SK-N-SH (cell line): ENCODE measurements around the gene FOXK1. TPM values are rescaled to one million over a fixed set of nuclear protein-coding genes. Genes with fewer than 3 reads are reported as not detected.

ENCODE experiments used
- CTCF ChIA-PET: fragments of 300-600, 350-600 bp; formaldehyde crosslinking; extraction: SDS; loops from one replicate; lab custom pipeline; 2021; lab: Yijun Ruan, JAX
- POLR2A ChIA-PET: fragments of 350-600 bp; sonication (Branson Sonifier 250); formaldehyde crosslinking; extraction: SDS; loops from one replicate; lab custom pipeline; 2020; ENCODE audit warnings: antibody characterized with exemption, inconsistent platforms; lab: Yijun Ruan, JAX
- DNase-seq: peaks from one replicate; pipeline ENCODE4 v3.0.0; 2012
- H2AFZ ChIP-seq: fragments of 200-600 bp; sonication (generic); 2 replicates; pipeline ENCODE4 v1.8.1; 2016; ENCODE audit warnings: antibody characterized with exemption, mild to moderate bottlenecking, low read depth
- H3F3A ChIP-seq: fragments of 200-600 bp; sonication (generic); replicated peaks from 2 replicates; pipeline ENCODE3; 2016; ENCODE audit warnings: antibody characterized with exemption, mild to moderate bottlenecking; ENCODE audit not compliant: insufficient read depth
- H3K27ac ChIP-seq, 2 experiments: fragments of 200-500 bp in 1 of 2; fragments of 200-600 bp in 1 of 2; sonication (Bioruptor generic) in 1 of 2; sonication (generic), shearing (Covaris generic) in 1 of 2; 2 replicates each; pipeline versions ENCODE4 v1.5.1 to v1.6.1; 2014 to 2016; ENCODE audit warnings: low read depth in 2 of 2, inconsistent platforms in 1 of 2, low read length in 1 of 2, mild to moderate bottlenecking in 1 of 2, mixed read lengths in 1 of 2
- H3K27me3 ChIP-seq: fragments of 200-600 bp; sonication (generic), shearing (Covaris generic); 2 replicates; pipeline ENCODE4 v1.6.1; 2016; ENCODE audit warnings: mixed run types; ENCODE audit not compliant: insufficient read depth
- H3K36me3 ChIP-seq, 2 experiments: fragments of 200-500 bp in 1 of 2; fragments of 200-600 bp in 1 of 2; sonication (Bioruptor generic) in 1 of 2; sonication (generic) in 1 of 2; replicated peaks in 1 of 2; 2 replicates each; pipeline versions ENCODE3 to v1.5.1; 2014 to 2016; ENCODE audit warnings: low read length in 1 of 2, mild to moderate bottlenecking in 1 of 2; ENCODE audit not compliant: insufficient read depth in 2 of 2, control insufficient read depth in 1 of 2
- H3K4me1 ChIP-seq, 2 experiments: fragments of 200-500 bp in 1 of 2; fragments of 200-600 bp in 1 of 2; sonication (Bioruptor generic) in 1 of 2; sonication (generic), shearing (Covaris generic) in 1 of 2; 2 replicates each; pipeline versions ENCODE4 v1.5.1 to v1.6.1; 2014 to 2016; ENCODE audit warnings: low read depth in 1 of 2, low read length in 1 of 2, mixed run types in 1 of 2; ENCODE audit not compliant: insufficient read depth in 2 of 2, control insufficient read depth in 1 of 2
- H3K4me2 ChIP-seq: fragments of 200-600 bp; sonication (generic), shearing (Covaris generic); 2 replicates; pipeline ENCODE4 v1.6.1; 2017; ENCODE audit warnings: mixed run types
- H3K4me3 ChIP-seq, 2 experiments: fragments of 200-500 bp in 1 of 2; fragments of 200-600 bp in 1 of 2; sonication (Bioruptor generic) in 1 of 2; sonication (generic), shearing (Covaris generic) in 1 of 2; 2 replicates each; pipeline versions ENCODE4 v1.5.1 to v1.8.1; 2014 to 2016; ENCODE audit warnings: low read depth in 2 of 2, inconsistent platforms in 1 of 2, low read length in 1 of 2, mild to moderate bottlenecking in 1 of 2, mixed read lengths in 1 of 2, moderate library complexity in 1 of 2
- H3K79me2 ChIP-seq: fragments of 200-600 bp; sonication (generic); 2 replicates; pipeline ENCODE4 v1.8.1; 2017; ENCODE audit warnings: mild to moderate bottlenecking; ENCODE audit not compliant: insufficient read depth
- H3K9ac ChIP-seq: fragments of 200-600 bp; sonication (generic); 2 replicates; pipeline ENCODE4 v1.6.1; 2017; ENCODE audit warnings: mixed run types
- H3K9me2 ChIP-seq: fragments of 200-600 bp; sonication (generic); 2 replicates; pipeline ENCODE4 v1.6.1; 2017; ENCODE audit warnings: mixed run types
- H3K9me3 ChIP-seq: fragments of 200-600 bp; sonication (generic); 2 replicates; pipeline ENCODE4 v1.6.1; 2017; ENCODE audit warnings: mixed run types, mild to moderate bottlenecking, moderate library complexity
- H4K20me1 ChIP-seq: fragments of 200-600 bp; sonication (generic); 2 replicates; pipeline ENCODE4 v1.6.1; 2017; ENCODE audit warnings: mild to moderate bottlenecking, mixed run types; ENCODE audit not compliant: insufficient read depth
- CTCF ChIP-seq: fragments of 200-600 bp; sonication (generic); IDR thresholded peaks from 2 replicates; pipeline ENCODE4 v1.6.1; 2017; ENCODE audit warnings: antibody characterized with exemption, mild to moderate bottlenecking, moderate library complexity
- ELF1 ChIP-seq: IDR thresholded peaks from 2 replicates; pipeline ENCODE4 v1.4.0; 2012
- EP300 ChIP-seq, 2 experiments: IDR thresholded peaks; 2 replicates each; pipeline versions ENCODE4 v1.4.0 to v1.6.1; 2012; ENCODE audit warnings: borderline replicate concordance in 1 of 2, low read depth in 1 of 2, low read length in 1 of 2
- EZH2phosphoT487 ChIP-seq: fragments of 200-600 bp; sonication (generic); IDR thresholded peaks from 2 replicates; pipeline ENCODE4 v1.6.1; 2017; ENCODE audit warnings: low read depth, mixed run types, mild to moderate bottlenecking, antibody characterized with exemption, moderate library complexity, borderline replicate concordance
- FOXJ3 ChIP-seq: sonication (generic); formaldehyde crosslinking; IDR thresholded peaks from 2 replicates; pipeline ENCODE4 v1.5.1; 2020; ENCODE audit warnings: mild to moderate bottlenecking, missing genetic modification reagents
- JUND ChIP-seq: IDR thresholded peaks from 2 replicates; pipeline ENCODE4 v1.4.0; 2012
- MEF2A ChIP-seq: IDR thresholded peaks from 2 replicates; pipeline ENCODE4 v1.4.0; 2012; ENCODE audit warnings: low read depth, borderline replicate concordance
- NFIC ChIP-seq: IDR thresholded peaks from 2 replicates; pipeline ENCODE4 v1.4.0; 2012; ENCODE audit warnings: borderline replicate concordance
- NRF1 ChIP-seq: IDR thresholded peaks from 2 replicates; pipeline ENCODE4 v1.6.1; 2012; ENCODE audit warnings: low read depth, mild to moderate bottlenecking, low read length
- POLR2AphosphoS5 ChIP-seq: IDR thresholded peaks from 2 replicates; pipeline ENCODE4 v1.6.1; 2012; ENCODE audit warnings: low read depth, low read length
- RAD21 ChIP-seq: IDR thresholded peaks from 2 replicates; pipeline ENCODE4 v1.6.1; 2012; ENCODE audit warnings: mild to moderate bottlenecking, low read length
- RCOR1 ChIP-seq: fragments of 150-350 bp; IDR thresholded peaks from 2 replicates; pipeline ENCODE4 v1.6.1; 2017; ENCODE audit warnings: antibody characterized with exemption, low read length
- REST ChIP-seq: IDR thresholded peaks from 2 replicates; pipeline ENCODE4 v1.6.1; 2012; ENCODE audit warnings: mild to moderate bottlenecking, low read depth, low read length, moderate library complexity
- TCF12 ChIP-seq: IDR thresholded peaks from 2 replicates; pipeline ENCODE4 v1.4.0; 2012
- TEAD4 ChIP-seq: IDR thresholded peaks from 2 replicates; pipeline ENCODE4 v1.4.0; 2012; ENCODE audit warnings: mild to moderate bottlenecking, borderline replicate concordance; ENCODE audit not compliant: insufficient read depth
- USF1 ChIP-seq: IDR thresholded peaks from 2 replicates; pipeline ENCODE4 v1.4.0; 2012; ENCODE audit warnings: low read depth, borderline replicate concordance
- WGBS: methylation state at CpG from one replicate; pipeline ENCODE4 v1.1.6; 2017; ENCODE audit warnings: low lambda C conversion rate; 5-methylcytosine and 5-hydroxymethylcytosine counted together
- polyA plus RNA-seq, 3 experiments: library from polyadenylated mRNA; depleted of rRNA; stranded (reverse); fragments of >200 nt; gene quantifications; 2 replicates each; pipeline ENCODE4 v1.2.3, GENCODE V29; 2012
- TF ChIP-seq, protein P1 (sequence below): IDR thresholded peaks from 2 replicates; pipeline ENCODE4; 2012

FOXK1 gene
- polyA plus RNA-seq, 1 of the 3 experiments (the other 2 are of a cell fraction): 4.7 TPM

GRCh38 chr7:4759211-4759610 is 77.1 kb downstream of the FOXK1 start (continued):
- no peak for TF ChIP-seq CTCF
- TF ChIP-seq ELF1: no peak
- TF ChIP-seq TEAD4: no peak
- TF ChIP-seq NRF1: no peak
- no peak for TF ChIP-seq RCOR1
- no peak for TF ChIP-seq RAD21
- no peak for TF ChIP-seq MEF2A

DNA sequence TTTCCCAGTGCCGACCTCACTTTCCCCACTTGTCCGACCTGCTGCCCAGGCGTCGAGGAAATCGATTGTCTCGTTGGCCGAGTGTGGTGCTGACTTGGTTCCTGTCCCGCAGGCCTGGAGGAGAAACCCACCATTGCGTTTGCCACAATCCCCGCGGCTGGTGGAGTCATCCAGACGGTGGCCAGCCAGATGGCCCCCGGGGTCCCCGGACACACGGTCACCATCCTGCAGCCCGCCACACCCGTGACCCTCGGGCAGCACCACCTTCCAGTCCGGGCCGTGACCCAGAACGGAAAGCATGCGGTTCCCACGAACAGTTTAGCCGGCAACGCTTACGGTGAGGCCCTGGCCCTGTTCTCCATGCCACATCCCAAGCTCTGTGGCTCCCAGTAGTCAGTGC is 78.9 kb downstream of the FOXK1 start:
- 97% methylated on average over 26 of the region's 26 CpGs for WGBS
- Histone ChIP-seq H3K4me2 (no peak overlapping the region), H3K9ac (no peak overlapping the region), H3K9me3 (no peaks in the 10 kb centered on the region), H3K79me2 (no peaks in the 10 kb centered on the region), H3K27me3 (no peaks in the 10 kb centered on the region), H4K20me1 (no peaks in the 10 kb centered on the region), H3K4me1 (no peaks in the 10 kb centered on the region), H3K27ac (no peak overlapping the region), H3K9me2 (no peaks in the 10 kb centered on the region), H2AFZ (no peak overlapping the region), H3K36me3 (peaks cover 30 to 71% of the 10 kb centered on the region in 2 experiments), H3F3A (no peaks in the 10 kb centered on the region), H3K4me3 (no peak overlapping the region)
- CTCF ChIA-PET: interaction anchor here (1.0 kb wide), 1 partner anchor 119 kb away, joined by 3 read pairs; no protein-coding TSS in a partner anchor
- TF ChIP-seq USF1 (no peak), TCF12 (no peak), JUND (no peak), EZH2phosphoT487 (no peak), NFIC (no peak), POLR2AphosphoS5 (no peak), FOXJ3 (CRISPR knock-in tag) (no peak), MEF2A (no peak), RCOR1 (no peak), CTCF (no peak), REST (no peak), ELF1 (no peak), EP300 (IDR thresholded peaks at IDR 0.05; ENCODE audit: borderline replicate concordance in 1 of 2, low read depth in 1 of 2, low read length in 1 of 2) (no peak)
- TF ChIP-seq, protein P1, sequence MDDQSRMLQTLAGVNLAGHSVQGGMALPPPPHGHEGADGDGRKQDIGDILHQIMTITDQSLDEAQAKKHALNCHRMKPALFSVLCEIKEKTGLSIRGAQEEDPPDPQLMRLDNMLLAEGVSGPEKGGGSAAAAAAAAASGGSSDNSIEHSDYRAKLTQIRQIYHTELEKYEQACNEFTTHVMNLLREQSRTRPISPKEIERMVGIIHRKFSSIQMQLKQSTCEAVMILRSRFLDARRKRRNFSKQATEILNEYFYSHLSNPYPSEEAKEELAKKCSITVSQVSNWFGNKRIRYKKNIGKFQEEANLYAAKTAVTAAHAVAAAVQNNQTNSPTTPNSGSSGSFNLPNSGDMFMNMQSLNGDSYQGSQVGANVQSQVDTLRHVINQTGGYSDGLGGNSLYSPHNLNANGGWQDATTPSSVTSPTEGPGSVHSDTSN: no peak
- POLR2A ChIA-PET: no interaction called here
- no peak for DNase-seq
